Adrenal gland (tissue), 12 donors: ENCODE results near the gene ENOX1. TPM values are rescaled to one million over a fixed set of nuclear protein-coding genes. Genes with fewer than 3 reads are reported as not detected.

Experiments used
- DNase-seq, 7 donors: peaks; one replicate each; pipeline ENCODE4 v3.0.0-alpha.2; 2019 to 2020
- H3K27ac ChIP-seq, 5 donors: fragments of 200-600 bp; sonication (generic) in 4 of 5; 1 replicate in 3 of 5; 2 replicates in 2 of 5; pipeline versions ENCODE4 v1.5.1 to v1.8.0; 2016 to 2020; ENCODE audit warnings: mild to moderate bottlenecking in 1 of 5
- H3K27me3 ChIP-seq: fragments of 200-600 bp; 2 replicates; pipeline ENCODE4 v1.8.0; 2021
- H3K36me3 ChIP-seq, 2 donors: fragments of 200-600 bp; replicated peaks in 1 of 2; 1 replicate in 1 of 2; 2 replicates in 1 of 2; pipeline versions ENCODE4 v1.5.1 to v1.8.0; 2018 to 2022
- H3K4me1 ChIP-seq, 2 donors: fragments of 200-600 bp; replicated peaks in 1 of 2; 1 replicate in 1 of 2; 2 replicates in 1 of 2; pipeline versions ENCODE4 v1.5.1 to v1.8.0; 2018 to 2021
- H3K4me3 ChIP-seq, 4 donors: fragments of 200-600 bp; sonication (generic) in 3 of 4; one replicate each; pipeline ENCODE4 v1.5.1; 2016 to 2018
- H3K9me3 ChIP-seq, 3 donors: fragments of 200-600 bp; sonication (generic) in 1 of 3; replicated peaks in 1 of 3; 1 replicate in 2 of 3; 2 replicates in 1 of 3; pipeline versions ENCODE4 v1.5.1 to v1.8.0; 2016 to 2021
- CTCF ChIP-seq, 6 experiments: fragments of 450-650 bp in 4 of 6; fragments of 200-600 bp in 2 of 6; sonication (generic) in 1 of 6; IDR thresholded peaks; 1 replicate in 5 of 6; 2 replicates in 1 of 6; pipeline versions ENCODE4 v1.5.1 to v1.8.0; 2016 to 2021; ENCODE audit warnings: antibody characterized with exemption in 6 of 6, mild to moderate bottlenecking in 2 of 6, moderate library complexity in 1 of 6
- POLR2A ChIP-seq, 2 donors: fragments of 450-650 bp; IDR thresholded peaks; one replicate each; pipeline ENCODE4 v1.6.1; 2017; ENCODE audit warnings: antibody characterized with exemption in 2 of 2, mild to moderate bottlenecking in 2 of 2, moderate library complexity in 1 of 2
- WGBS, 4 donors: extraction: QIAGEN DNeasy Blood & Tissue Kit in 2 of 4; methylation state at CpG; one replicate each; pipeline versions ENCODE4 v1.1.5 to v1.1.7; 2013 to 2017; 5-methylcytosine and 5-hydroxymethylcytosine counted together
- intact Hi-C, 2 donors: fragments of 100-400 bp; cut with DNase I; formaldehyde crosslinking; loops; one replicate each; pipeline versions ENCODE4 v1.14.1 to v1.15.0; 2022 to 2023
- polyA plus RNA-seq, 3 donors: library from polyadenylated mRNA; stranded (reverse); fragments of 200-250 nt in 2 of 3; fragments of 350-450 nt in 1 of 3; fragmentation: Illumina TruSeq in 1 of 3; extraction: RNeasy Lipid Tissue Mini Kit (QIAGEN cat#74804) in 1 of 3; gene quantifications; one replicate each; pipeline ENCODE4 v1.2.3, GENCODE V29; 2013 to 2014
- total RNA-seq, 9 donors: library from RNA; depleted of rRNA in 4 of 9; stranded (reverse); fragments of >200 nt in 4 of 9; fragments of 120-200 nt in 1 of 9; fragmentation: NEBNext Ultra II Directional in 1 of 9; extraction: Animal tissue kit (Norgen Biotek cat#: 25700) in 1 of 9; gene quantifications; one replicate each; pipeline versions ENCODE4 v1.1.0 to v1.2.4, GENCODE V29; 2013 to 2023
- donor health status: healthy with polysubstance abuse.
- donor health status: Bipolar disorder and iron deficiency.
- donor health status: DM: yes; HTN: yes; CAD: no.
- donor health status: DM: no; HTN: no; CAD: no.
- donor health status: DM: no; HTN: no; CAD: no.
- donor health status: DM: yes; HTN: yes; CAD: no.

Gene ENOX1
- total and polyA plus RNA-seq, 12 donors, result 0.25 to 5.8 (median 1.6) TPM

- DNase-seq, result no peak
- H3K27ac ChIP-seq, result no peak overlapping the region
- no peaks in the 10 kb centered on the region for H3K4me1 ChIP-seq
- TF ChIP-seq CTCF (IDR thresholded peaks at IDR 0.05) (no peak), POLR2A (IDR thresholded peaks at IDR 0.05) (no peak)
- no peaks in the 10 kb centered on the region for H3K36me3 ChIP-seq
- H3K4me3 ChIP-seq, result no peak overlapping the region
- H3K9me3 ChIP-seq, result no peaks in the 10 kb centered on the region
- H3K27me3 ChIP-seq, result no peaks in the 10 kb centered on the region
- WGBS, 4 donors, result 72 to 85% (median 80%) methylated on average over 1 of the region's 1 CpG
- intact Hi-C loops, result no loop called here
These were observed 508.6 kb downstream of the ENOX1 start for GRCh38 chr13:43278127-43278526.

GRCh38 chr13:43277142-43277541 lies 509.6 kb downstream of the ENOX1 start:
- H3K4me1 ChIP-seq, result no peaks in the 10 kb centered on the region
- TF ChIP-seq POLR2A (IDR thresholded peaks at IDR 0.05) (no peak), CTCF (IDR thresholded peaks at IDR 0.05) (no peak)
- no peaks in the 10 kb centered on the region for H3K36me3 ChIP-seq
- no peak overlapping the region for H3K27ac ChIP-seq
- WGBS, 4 donors, result 79 to 87% (median 82%) methylated on average over 3 of the region's 3 CpGs
- H3K4me3 ChIP-seq, result no peak overlapping the region
- no peak for DNase-seq
- no peaks in the 10 kb centered on the region for H3K27me3 ChIP-seq
- intact Hi-C loops, result no loop called here
- no peaks in the 10 kb centered on the region for H3K9me3 ChIP-seq

- DNase-seq, result no peak
- H3K4me1 ChIP-seq, result peaks cover 0 to under 1% of the 10 kb centered on the region in 2 donors
- no peaks in the 10 kb centered on the region for H3K9me3 ChIP-seq
- no peaks in the 10 kb centered on the region for H3K36me3 ChIP-seq
- no peak for TF ChIP-seq CTCF (IDR thresholded peaks at IDR 0.05)
- TF ChIP-seq POLR2A (IDR thresholded peaks at IDR 0.05), result no peak
- H3K27ac ChIP-seq, result no peak overlapping the region
- WGBS, 4 donors, result 57 to 76% (median 67%) methylated on average over 4 of the region's 4 CpGs
- intact Hi-C loops, result no loop called here
- H3K4me3 ChIP-seq, result no peak overlapping the region
- no peaks in the 10 kb centered on the region for H3K27me3 ChIP-seq
These were observed 511.9 kb downstream of the ENOX1 start for GRCh38 chr13:43274881-43275280.

- H3K4me1 ChIP-seq, result peaks cover 0 to 11% of the 10 kb centered on the region in 2 donors
- no peaks in the 10 kb centered on the region for H3K9me3 ChIP-seq
- no peak for TF ChIP-seq CTCF (IDR thresholded peaks at IDR 0.05)
- no peak for TF ChIP-seq POLR2A (IDR thresholded peaks at IDR 0.05)
- intact Hi-C loops, result no loop called here
- H3K4me3 ChIP-seq, result no peak overlapping the region
- WGBS, 4 donors, result 91 to 100% (median 94%) methylated on average over 2 of the region's 2 CpGs
- H3K27ac ChIP-seq, result no peak overlapping the region
- no peaks in the 10 kb centered on the region for H3K27me3 ChIP-seq
- no peaks in the 10 kb centered on the region for H3K36me3 ChIP-seq
- DNase-seq, result no peak
These were observed 513.4 kb downstream of the ENOX1 start for GRCh38 chr13:43273362-43273761.
